ENCODE data around the gene TSPAN9. TPM values are rescaled to one million over a fixed set of nuclear protein-coding genes. Genes with fewer than 3 reads are reported as not detected.

The TSPAN9 gene
- total and polyA plus RNA-seq, 3 donors from 2014 or later: 14.2 to 23.5 (median 19.8) TPM

GRCh38 chr12:3107071-3107583 lies 29.9 kb downstream of the TSPAN9 start:
- no peak overlapping the region for H3K27ac ChIP-seq
- 54 to 63% methylated on average over 13 to 14 of the region's 14 CpGs for WGBS, 2 donors
- no peak for DNase-seq
- intact Hi-C loops (cut with DNase I; ENCODE audit: low total_unique reads): no loop called here
- TF ChIP-seq POLR2A (IDR thresholded peaks at IDR 0.05) (no peak), CTCF (IDR thresholded peaks at IDR 0.05) (no peak)
- H3K27me3 ChIP-seq: no peaks in the 10 kb centered on the region
- no peaks in the 10 kb centered on the region for H3K9me3 ChIP-seq
- no peak overlapping the region for H3K4me3 ChIP-seq
- no peaks in the 10 kb centered on the region for H3K36me3 ChIP-seq (ENCODE audit: low read depth, missing control alignments)
- peaks cover 23% of the 10 kb centered on the region for H3K4me1 ChIP-seq

GRCh38 chr12:3107954-3108353 lies 30.8 kb downstream of the TSPAN9 start:
- no peaks in the 10 kb centered on the region for H3K27me3 ChIP-seq
- H3K9me3 ChIP-seq: no peaks in the 10 kb centered on the region
- TF ChIP-seq CTCF (IDR thresholded peaks at IDR 0.05) (no peak), POLR2A (IDR thresholded peaks at IDR 0.05) (no peak)
- H3K36me3 ChIP-seq (ENCODE audit: low read depth, missing control alignments): no peaks in the 10 kb centered on the region
- WGBS, 2 donors: 94 to 95% methylated on average over 3 of the region's 3 CpGs
- no peak for DNase-seq
- H3K4me1 ChIP-seq: peaks cover 23% of the 10 kb centered on the region
- intact Hi-C loops (cut with DNase I; ENCODE audit: low total_unique reads): no loop called here
- no peak overlapping the region for H3K27ac ChIP-seq
- H3K4me3 ChIP-seq: no peak overlapping the region

- 53 to 57% methylated on average over 2 of the region's 2 CpGs for WGBS, 2 donors
- TF ChIP-seq CTCF (IDR thresholded peaks at IDR 0.05) (no peak), POLR2A (IDR thresholded peaks at IDR 0.05) (no peak)
Measured at GRCh38 chr12:3110578-3110977, 33.4 kb downstream of the TSPAN9 start.

GRCh38 chr12:3113671-3114325 lies 36.6 kb downstream of the TSPAN9 start:
- DNase-seq: no peak

More at GRCh38 chr12:3110578-3110977, 33.4 kb downstream of the TSPAN9 start:
- H3K9me3 ChIP-seq: no peaks in the 10 kb centered on the region
- H3K4me1 ChIP-seq: peaks cover 11% of the 10 kb centered on the region
- no peaks in the 10 kb centered on the region for H3K36me3 ChIP-seq (ENCODE audit: low read depth, missing control alignments)
- intact Hi-C loops (cut with DNase I; ENCODE audit: low total_unique reads): no loop called here
- no peaks in the 10 kb centered on the region for H3K27me3 ChIP-seq
- no peak for DNase-seq
- no peak overlapping the region for H3K27ac ChIP-seq
- no peak overlapping the region for H3K4me3 ChIP-seq

More at GRCh38 chr12:3113671-3114325, 36.6 kb downstream of the TSPAN9 start:
- Histone ChIP-seq H3K4me1 (peaks cover 7% of the 10 kb centered on the region), H3K36me3 (ENCODE audit: low read depth, missing control alignments) (no peaks in the 10 kb centered on the region), H3K27ac (no peak overlapping the region), H3K9me3 (no peaks in the 10 kb centered on the region), H3K27me3 (no peaks in the 10 kb centered on the region), H3K4me3 (no peak overlapping the region)
- intact Hi-C loops (cut with DNase I; ENCODE audit: low total_unique reads): no loop called here
- 85 to 86% methylated on average over 8 of the region's 8 CpGs for WGBS, 2 donors
- no peak for TF ChIP-seq CTCF (IDR thresholded peaks at IDR 0.05)
- TF ChIP-seq POLR2A (IDR thresholded peaks at IDR 0.05): no peak

Measured in testis (tissue), 3 donors.